ENCODE measurements around the gene MPPED1.

The MPPED1 gene

GRCh38 chr22:43411869-43412807, at the start of gene MPPED1:
Gene MPPED1, plus strand, starts transcription at chr22:43412014. Its CDS starts 12,972 bp downstream, at chr22:43424986.
- no peak for DNase-seq

GRCh38 chr22:43363315-43364168, 48.3 kb upstream of the MPPED1 start:
- DNase-seq = no peak

- no peak for DNase-seq
These were observed 47.7 kb upstream of the MPPED1 start for GRCh38 chr22:43364169-43364435.

- DNase-seq = no peak
These were observed 45.9 kb upstream of the MPPED1 start for GRCh38 chr22:43365715-43366440.

GRCh38 chr22:43370036-43370435, 41.8 kb upstream of the MPPED1 start:
- DNase-seq = no peak

- no peak for DNase-seq
These were observed 35.8 kb upstream of the MPPED1 start for GRCh38 chr22:43375951-43376455.

GRCh38 chr22:43376765-43377547, 34.9 kb upstream of the MPPED1 start:
- DNase-seq = peak; percentile 20

- no peak for DNase-seq
These were observed 34.3 kb upstream of the MPPED1 start for GRCh38 chr22:43377548-43377895.

- peak; percentile 40 for DNase-seq
These were observed 33.7 kb upstream of the MPPED1 start for GRCh38 chr22:43377896-43378704.

GRCh38 chr22:43381693-43382092, 30.1 kb upstream of the MPPED1 start:
- DNase-seq = no peak

- no peak for DNase-seq
These were observed 27.0 kb upstream of the MPPED1 start for GRCh38 chr22:43384863-43385262.

GRCh38 chr22:43385770-43386641, 25.8 kb upstream of the MPPED1 start:
- peak; percentile 52 for DNase-seq

GRCh38 chr22:43387815-43388214, 24.0 kb upstream of the MPPED1 start:
- DNase-seq = no peak

- peak; percentile 17 for DNase-seq
These were observed 23.4 kb upstream of the MPPED1 start for GRCh38 chr22:43388420-43388851.

GRCh38 chr22:43389227-43389836, 22.5 kb upstream of the MPPED1 start:
- DNase-seq = no peak

GRCh38 chr22:43390166-43390565, 21.6 kb upstream of the MPPED1 start:
- DNase-seq = no peak

GRCh38 chr22:43390872-43391271, 20.9 kb upstream of the MPPED1 start:
- no peak for DNase-seq

GRCh38 chr22:43391306-43391705, 20.5 kb upstream of the MPPED1 start:
- no peak for DNase-seq

- no peak for DNase-seq
These were observed 19.3 kb upstream of the MPPED1 start for GRCh38 chr22:43392385-43392989.
